ENCODE measurements around the gene SYVN1. TPM values are rescaled to one million over a fixed set of nuclear protein-coding genes. Genes with fewer than 3 reads are reported as not detected.

SYVN1 gene
- total RNA-seq, result 69.0 TPM
- long read RNA-seq, transcript SYVN1-203 (16 exons, 3,052 nt), result major isoform, 5 of 27 reads
- long read RNA-seq, partial matches to known transcripts, result 19 of 27 reads
- long read RNA-seq, other reads (novel, unspliced or antisense), result 2 of 27 reads

DNA sequence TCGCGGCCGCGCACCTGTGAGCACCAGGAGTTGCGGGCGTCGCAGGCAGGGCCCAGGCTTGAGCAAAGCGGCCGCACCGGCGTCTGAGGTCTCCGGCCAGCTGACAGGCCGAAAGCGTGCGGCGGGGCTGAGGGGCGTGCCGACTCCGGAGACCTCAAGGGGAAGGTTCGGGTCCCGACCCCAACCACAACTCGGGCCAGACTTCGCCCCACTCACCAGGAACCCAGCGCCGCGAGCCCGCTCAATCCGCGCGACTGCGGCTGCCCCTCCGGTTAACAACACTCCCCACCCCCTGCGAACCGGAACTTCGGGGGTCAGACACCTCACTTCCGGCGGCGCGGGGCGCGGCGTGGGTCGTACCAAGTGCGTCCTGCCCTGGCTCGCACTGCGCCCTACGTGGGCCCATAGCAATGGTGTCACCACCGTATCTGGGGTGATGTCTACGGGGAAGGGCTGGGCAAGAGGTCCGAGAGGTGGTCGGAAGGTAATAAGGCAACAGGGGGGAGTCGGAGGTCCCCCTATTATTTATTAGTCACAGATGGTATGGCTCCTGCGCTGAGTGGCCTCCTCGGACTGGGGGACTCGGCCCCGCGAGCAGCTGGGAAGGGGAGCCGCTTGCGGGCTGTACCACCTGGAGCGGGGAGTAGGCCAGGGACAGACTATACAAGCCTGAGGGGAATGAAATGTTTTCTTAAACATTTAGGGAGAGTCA, at the start of gene SYVN1:
Gene SYVN1 (minus strand): TSS at position 280 of the 712 bp plus-strand sequence. CDS start 918 bp downstream, outside the sequence.
- Histone ChIP-seq H3K4me1 (peaks cover 24% of the 10 kb centered on the region), H3K4me3 (peak within 1 kb of the TSS; percentile 95), H3K27ac (peak within 1 kb of the TSS; percentile 100), H3K36me3 (peaks cover 35% of the 10 kb centered on the region), H3K9me3 (no peaks in the 10 kb centered on the region), H3K27me3 (no peaks in the 10 kb centered on the region)
- TF ChIP-seq CTCF (IDR thresholded peaks at IDR 0.05), result no peak
- intact Hi-C loops (cut with DNase I), result no loop called here
- peak; percentile 89 for ATAC-seq
- peak; percentile 96 for DNase-seq

DNA sequence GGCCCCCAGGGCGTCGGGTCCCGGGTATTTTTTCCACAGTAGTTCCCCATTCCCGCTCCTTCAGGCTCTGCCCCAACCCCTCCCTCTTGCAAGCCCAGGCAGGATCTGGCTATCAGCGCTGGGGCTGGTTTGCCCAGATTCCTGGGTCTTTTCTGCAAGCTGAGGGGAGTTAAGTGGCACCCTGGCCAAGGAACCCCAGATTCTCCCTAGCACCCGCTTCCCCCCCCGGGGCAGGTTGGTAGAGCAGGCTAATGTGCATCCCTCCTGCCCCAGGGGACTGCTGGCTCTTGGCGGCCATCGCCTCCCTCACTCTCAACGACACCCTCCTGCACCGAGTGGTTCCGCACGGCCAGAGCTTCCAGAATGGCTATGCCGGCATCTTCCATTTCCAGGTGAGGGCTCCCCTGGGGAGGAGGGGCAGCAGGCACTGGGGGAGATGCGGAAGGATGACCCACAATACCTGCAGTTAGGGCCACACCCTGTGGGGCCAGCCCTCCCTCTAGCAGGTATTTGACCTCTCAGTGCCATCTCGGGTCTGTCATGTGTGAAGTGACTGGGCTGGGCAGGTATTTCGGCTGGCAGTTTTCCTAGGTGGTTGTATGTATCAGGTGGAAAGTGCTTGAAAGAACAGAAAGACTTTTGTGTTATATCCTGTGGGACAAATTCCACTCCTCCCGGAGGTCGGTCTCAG, 49.0 kb upstream of the SYVN1 start:
- intact Hi-C loops (cut with DNase I), result no loop called here
- no peak for TF ChIP-seq CTCF (IDR thresholded peaks at IDR 0.05)
- no peaks in the 10 kb centered on the region for H3K9me3 ChIP-seq
- ATAC-seq (peak; percentile 19), DNase-seq (peak; percentile 68)
- peak overlapping the region; percentile 95 for H3K4me3 ChIP-seq
- H3K27me3 ChIP-seq, result no peaks in the 10 kb centered on the region
- H3K4me1 ChIP-seq, result peaks cover 25% of the 10 kb centered on the region
- peaks cover 26% of the 10 kb centered on the region for H3K36me3 ChIP-seq
- peak overlapping the region; percentile 95 for H3K27ac ChIP-seq

GRCh38 chr11:65182258-65183170, 48.2 kb upstream of the SYVN1 start:
- H3K27ac ChIP-seq, result peak overlapping the region; percentile 95
- TF ChIP-seq CTCF (IDR thresholded peaks at IDR 0.05), result no peak
- H3K36me3 ChIP-seq, result peaks cover 18% of the 10 kb centered on the region
- intact Hi-C loops (cut with DNase I), result no loop called here
- ATAC-seq (peak; percentile 48), DNase-seq (peak; percentile 80)
- H3K27me3 ChIP-seq, result no peaks in the 10 kb centered on the region
- H3K4me3 ChIP-seq, result peak overlapping the region; percentile 95
- H3K4me1 ChIP-seq, result peaks cover 25% of the 10 kb centered on the region
- H3K9me3 ChIP-seq, result no peaks in the 10 kb centered on the region

- H3K27me3 ChIP-seq, result no peaks in the 10 kb centered on the region
- intact Hi-C loops (cut with DNase I), result no loop called here
- TF ChIP-seq CTCF (IDR thresholded peaks at IDR 0.05), result no peak
- H3K4me3 ChIP-seq, result peak within 1 kb of the TSS; percentile 95
- peak; percentile 79 for ATAC-seq
- H3K36me3 ChIP-seq, result peaks cover 12% of the 10 kb centered on the region
- H3K9me3 ChIP-seq, result no peaks in the 10 kb centered on the region
- peak; percentile 89 for DNase-seq
- peak within 1 kb of the TSS; percentile 95 for H3K27ac ChIP-seq
- H3K4me1 ChIP-seq, result peaks cover 25% of the 10 kb centered on the region
Observed at GRCh38 chr11:65181569-65182257, 47.4 kb upstream of the SYVN1 start, which contains the start of gene CAPN1. TSS of gene CAPN1 (plus strand) at chr11:65181928. CDS start at chr11:65182702, 774 bp downstream.
